Liver (tissue), 3 donors: ENCODE measurements around the gene MMEL1.

Experiments
- GABPA ChIP-seq, 2 donors: IDR thresholded peaks in 1 of 2; conservative IDR thresholded peaks in 1 of 2; 2 replicates each; pipeline ENCODE4 v1.6.1; 2016; ENCODE audit warnings: antibody characterized with exemption in 2 of 2, mild to moderate bottlenecking in 1 of 2, moderate library complexity in 1 of 2
- RXRA ChIP-seq, 2 donors: IDR thresholded peaks; 2 replicates each; pipeline ENCODE4 v1.6.1; 2017 to 2018; ENCODE audit warnings: antibody characterized with exemption in 2 of 2, mild to moderate bottlenecking in 1 of 2
- TAF1 ChIP-seq: conservative IDR thresholded peaks from 2 replicates; pipeline ENCODE4 v1.6.1; 2016; ENCODE audit warnings: antibody characterized with exemption, mild to moderate bottlenecking
- TF ChIP-seq, protein P1 (sequence below): IDR thresholded peaks from 2 replicates; pipeline ENCODE4 v1.6.1; 2016; ENCODE audit warnings: antibody characterized with exemption
- TF ChIP-seq, protein P2 (sequence below): fragments of 150-350 bp; IDR thresholded peaks from 2 replicates; pipeline ENCODE4 v1.5.1; 2017; ENCODE audit warnings: improper control_type of control experiment, low read depth, low read length; ENCODE audit not compliant: missing input control
- TF ChIP-seq, protein P3 (sequence below): IDR thresholded peaks from 2 replicates; pipeline ENCODE4 v1.6.1; 2016; ENCODE audit warnings: antibody characterized with exemption
- donor health status: healthy.
- donor health status: healthy.

DNA sequence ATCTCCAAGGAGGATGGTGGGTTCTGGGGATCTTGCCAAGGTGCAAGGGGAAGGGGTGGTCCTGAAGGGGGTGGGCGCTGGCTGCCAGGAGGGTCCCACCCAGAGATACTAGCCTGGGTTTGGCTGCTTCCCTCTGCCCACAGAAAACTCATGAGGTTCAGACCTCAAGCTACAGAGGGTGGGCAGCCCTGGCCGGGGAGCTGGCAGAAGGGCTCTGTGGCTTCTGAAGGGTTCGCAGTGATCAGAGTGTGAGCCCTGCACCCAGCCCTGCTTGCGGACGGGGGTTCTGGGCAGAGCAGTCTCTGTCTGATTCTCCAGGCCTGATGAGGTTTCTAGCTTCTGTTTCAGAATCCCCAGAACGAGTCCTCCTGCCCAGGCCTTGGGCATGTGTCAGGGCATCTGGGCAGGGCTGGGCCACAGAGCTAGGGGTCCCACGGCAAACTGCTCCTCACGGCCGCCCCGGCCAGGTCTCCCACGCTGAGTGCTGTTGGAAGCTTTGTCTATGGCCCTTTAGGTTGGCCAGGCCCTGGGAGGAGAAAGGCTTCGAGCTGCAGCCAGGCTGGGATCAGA is 635 bp upstream of the MMEL1 start:
- no peak for TF ChIP-seq TAF1
- TF ChIP-seq, protein P1, sequence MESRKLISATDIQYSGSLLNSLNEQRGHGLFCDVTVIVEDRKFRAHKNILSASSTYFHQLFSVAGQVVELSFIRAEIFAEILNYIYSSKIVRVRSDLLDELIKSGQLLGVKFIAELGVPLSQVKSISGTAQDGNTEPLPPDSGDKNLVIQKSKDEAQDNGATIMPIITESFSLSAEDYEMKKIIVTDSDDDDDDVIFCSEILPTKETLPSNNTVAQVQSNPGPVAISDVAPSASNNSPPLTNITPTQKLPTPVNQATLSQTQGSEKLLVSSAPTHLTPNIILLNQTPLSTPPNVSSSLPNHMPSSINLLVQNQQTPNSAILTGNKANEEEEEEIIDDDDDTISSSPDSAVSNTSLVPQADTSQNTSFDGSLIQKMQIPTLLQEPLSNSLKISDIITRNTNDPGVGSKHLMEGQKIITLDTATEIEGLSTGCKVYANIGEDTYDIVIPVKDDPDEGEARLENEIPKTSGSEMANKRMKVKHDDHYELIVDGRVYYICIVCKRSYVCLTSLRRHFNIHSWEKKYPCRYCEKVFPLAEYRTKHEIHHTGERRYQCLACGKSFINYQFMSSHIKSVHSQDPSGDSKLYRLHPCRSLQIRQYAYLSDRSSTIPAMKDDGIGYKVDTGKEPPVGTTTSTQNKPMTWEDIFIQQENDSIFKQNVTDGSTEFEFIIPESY, result no peak
- TF ChIP-seq, protein P2, sequence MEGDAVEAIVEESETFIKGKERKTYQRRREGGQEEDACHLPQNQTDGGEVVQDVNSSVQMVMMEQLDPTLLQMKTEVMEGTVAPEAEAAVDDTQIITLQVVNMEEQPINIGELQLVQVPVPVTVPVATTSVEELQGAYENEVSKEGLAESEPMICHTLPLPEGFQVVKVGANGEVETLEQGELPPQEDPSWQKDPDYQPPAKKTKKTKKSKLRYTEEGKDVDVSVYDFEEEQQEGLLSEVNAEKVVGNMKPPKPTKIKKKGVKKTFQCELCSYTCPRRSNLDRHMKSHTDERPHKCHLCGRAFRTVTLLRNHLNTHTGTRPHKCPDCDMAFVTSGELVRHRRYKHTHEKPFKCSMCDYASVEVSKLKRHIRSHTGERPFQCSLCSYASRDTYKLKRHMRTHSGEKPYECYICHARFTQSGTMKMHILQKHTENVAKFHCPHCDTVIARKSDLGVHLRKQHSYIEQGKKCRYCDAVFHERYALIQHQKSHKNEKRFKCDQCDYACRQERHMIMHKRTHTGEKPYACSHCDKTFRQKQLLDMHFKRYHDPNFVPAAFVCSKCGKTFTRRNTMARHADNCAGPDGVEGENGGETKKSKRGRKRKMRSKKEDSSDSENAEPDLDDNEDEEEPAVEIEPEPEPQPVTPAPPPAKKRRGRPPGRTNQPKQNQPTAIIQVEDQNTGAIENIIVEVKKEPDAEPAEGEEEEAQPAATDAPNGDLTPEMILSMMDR, result no peak
- TF ChIP-seq RXRA (IDR thresholded peaks at IDR 0.05), result no peak
- TF ChIP-seq, protein P3, sequence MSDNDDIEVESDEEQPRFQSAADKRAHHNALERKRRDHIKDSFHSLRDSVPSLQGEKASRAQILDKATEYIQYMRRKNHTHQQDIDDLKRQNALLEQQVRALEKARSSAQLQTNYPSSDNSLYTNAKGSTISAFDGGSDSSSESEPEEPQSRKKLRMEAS, result no peak
- TF ChIP-seq GABPA (IDR thresholded peaks at IDR 0.05 in 1 of 2, conservative IDR thresholded peaks at IDR 0.05 in 1 of 2), result no peak
